Natural killer cell (primary cell): ENCODE data around the gene KIAA1328. TPM values are rescaled to one million over a fixed set of nuclear protein-coding genes. Genes with fewer than 3 reads are reported as not detected.

Experiments used
- ATAC-seq, 3 donors: fragments of 150-1000 bp in 2 of 3; fragments of 200-7000 bp in 1 of 3; cut with Tn5 transposase; 1 replicate in 1 of 3; 2 replicates in 2 of 3; pipeline ENCODE4 v1.10.0; 2021; ENCODE audit warnings: mild to moderate bottlenecking in 2 of 3, moderate library complexity in 2 of 3
- DNase-seq, 2 donors: peaks; one replicate each; pipeline versions ENCODE4 v3.0.0 to v3.0.0-alpha.2; 2013 to 2021; ENCODE audit warnings: mixed read lengths in 1 of 2
- H3K27ac ChIP-seq: one replicate; pipeline ENCODE4 v1.5.1; 2013; ENCODE audit warnings: mild to moderate bottlenecking, low read length
- H3K27me3 ChIP-seq: one replicate; pipeline ENCODE4 v1.6.1; 2013; ENCODE audit warnings: low read length; ENCODE audit not compliant: control insufficient read depth, insufficient read depth
- H3K36me3 ChIP-seq: one replicate; pipeline ENCODE4 v1.6.1; 2013; ENCODE audit warnings: low read length; ENCODE audit not compliant: control insufficient read depth, insufficient read depth
- H3K4me1 ChIP-seq: one replicate; pipeline ENCODE4 v1.6.1; 2013; ENCODE audit warnings: low read length; ENCODE audit not compliant: control insufficient read depth, insufficient read depth
- H3K4me3 ChIP-seq: one replicate; pipeline ENCODE4 v1.5.1; 2013; ENCODE audit warnings: low read length
- H3K9me3 ChIP-seq: one replicate; pipeline ENCODE4 v1.6.1; 2013; ENCODE audit warnings: low read length; ENCODE audit not compliant: control insufficient read depth, insufficient read depth
- H3K27ac Mint-ChIP-seq, 2 donors: one replicate each; pipeline ENCODE4 v1.8.0; 2022; ENCODE audit warnings: mild to moderate bottlenecking in 2 of 2, mixed read lengths in 2 of 2, moderate library complexity in 1 of 2
- H3K27me3 Mint-ChIP-seq, 2 donors: one replicate each; pipeline ENCODE4 v1.8.0; 2022; ENCODE audit warnings: low read depth in 2 of 2, mixed read lengths in 2 of 2
- H3K36me3 Mint-ChIP-seq: one replicate; pipeline ENCODE4 v1.8.0; 2022; ENCODE audit warnings: mixed read lengths
- H3K4me1 Mint-ChIP-seq, 2 donors: one replicate each; pipeline ENCODE4 v1.8.0; 2022; ENCODE audit warnings: mixed read lengths in 2 of 2
- H3K4me3 Mint-ChIP-seq: one replicate; pipeline ENCODE4 v1.8.0; 2022; ENCODE audit warnings: mild to moderate bottlenecking, moderate library complexity, mixed read lengths
- H3K9me3 Mint-ChIP-seq, 2 donors: one replicate each; pipeline ENCODE4 v1.8.0; 2022; ENCODE audit warnings: mixed read lengths in 2 of 2
- CTCF ChIP-seq: fragments of 200-600 bp; IDR thresholded peaks from one replicate; pipeline ENCODE4 v1.8.0; 2022; ENCODE audit warnings: antibody characterized with exemption
- WGBS: methylation state at CpG from one replicate; pipeline ENCODE4 v1.1.7; 2013; ENCODE audit warnings: missing lambda C conversion rate; ENCODE audit not compliant: insufficient coverage; 5-methylcytosine and 5-hydroxymethylcytosine counted together
- intact Hi-C: fragments of 100-400 bp; cut with micrococcal nuclease; formaldehyde crosslinking; loops from one replicate; pipeline ENCODE4 v1.14.2; 2022
- total RNA-seq, 4 donors: library from RNA; stranded (reverse); fragments of 120-200 nt in 1 of 4; gene quantifications; one replicate each; pipeline versions ENCODE4 v1.2.3 to v1.2.4, GENCODE V29; 2013 to 2022

Gene KIAA1328
- total RNA-seq, 3 donors from 2014 or later (not counting 1 experiment from before 2014, with no cell fraction given) = 12.3 to 14.3 (median 13.2) TPM

- Mint-ChIP-seq H3K36me3 (peaks cover 29% of the 10 kb centered on the region), H3K4me3 (no peak overlapping the region), H3K27ac (no peak overlapping the region), H3K4me1 (no peaks in the 10 kb centered on the region), H3K9me3 (no peaks in the 10 kb centered on the region), H3K27me3 (no peaks in the 10 kb centered on the region)
- intact Hi-C loops = no loop called here
- H3K9me3 ChIP-seq = no peaks in the 10 kb centered on the region
- peaks cover 67% of the 10 kb centered on the region for H3K36me3 ChIP-seq
- H3K27ac ChIP-seq = no peak overlapping the region
- no peaks in the 10 kb centered on the region for H3K4me1 ChIP-seq
- no peak for TF ChIP-seq CTCF
- DNase-seq (no peak), ATAC-seq (no peak)
- 98% methylated on average over 3 of the region's 3 CpGs for WGBS
- H3K27me3 ChIP-seq = no peaks in the 10 kb centered on the region
- H3K4me3 ChIP-seq = no peak overlapping the region
Measured at GRCh38 chr18:36798738-36799473, 30.0 kb upstream of the KIAA1328 start.

- intact Hi-C loops = loop anchor here (5.0 kb wide), 1 partner anchor 788 kb away; no protein-coding TSS in a partner anchor
- Histone ChIP-seq H3K9me3 (no peaks in the 10 kb centered on the region), H3K27me3 (no peaks in the 10 kb centered on the region), H3K4me3 (no peak overlapping the region), H3K27ac (no peak overlapping the region), H3K4me1 (no peaks in the 10 kb centered on the region), H3K36me3 (peaks cover 52% of the 10 kb centered on the region)
- peaks cover 44% of the 10 kb centered on the region for H3K36me3 Mint-ChIP-seq
- H3K4me1 Mint-ChIP-seq = peaks cover 0 to 4% of the 10 kb centered on the region in 2 donors
- no peak overlapping the region for H3K4me3 Mint-ChIP-seq
- no peak for DNase-seq
- 91% methylated on average over 1 of the region's 2 CpGs for WGBS
- no peak for ATAC-seq
- no peak for TF ChIP-seq CTCF
- H3K9me3 Mint-ChIP-seq = no peaks in the 10 kb centered on the region
- H3K27ac Mint-ChIP-seq = no peak overlapping the region
- no peaks in the 10 kb centered on the region for H3K27me3 Mint-ChIP-seq
Measured at GRCh38 chr18:36805105-36805504, 23.8 kb upstream of the KIAA1328 start.

- Mint-ChIP-seq H3K9me3 (no peaks in the 10 kb centered on the region), H3K27me3 (no peaks in the 10 kb centered on the region), H3K4me3 (no peak overlapping the region), H3K36me3 (peaks cover 30% of the 10 kb centered on the region), H3K4me1 (peaks cover 0 to 4% of the 10 kb centered on the region in 2 donors), H3K27ac (no peak overlapping the region)
- no peak overlapping the region for H3K4me3 ChIP-seq
- H3K4me1 ChIP-seq = no peaks in the 10 kb centered on the region
- intact Hi-C loops = loop anchor here (1.0 to 5.0 kb wide), 2 partner anchors 120 to 791 kb away; no protein-coding TSS in a partner anchor
- 99% methylated on average over 2 of the region's 2 CpGs for WGBS
- no peak for TF ChIP-seq CTCF
- no peaks in the 10 kb centered on the region for H3K9me3 ChIP-seq
- DNase-seq (no peak), ATAC-seq (no peak)
- H3K27ac ChIP-seq = no peak overlapping the region
- no peaks in the 10 kb centered on the region for H3K27me3 ChIP-seq
- H3K36me3 ChIP-seq = peaks cover 32% of the 10 kb centered on the region
Measured at GRCh38 chr18:36808681-36809080, 20.2 kb upstream of the KIAA1328 start.
